Measurements from ENCODE around the gene NRG2. TPM values are rescaled to one million over a fixed set of nuclear protein-coding genes. Genes with fewer than 3 reads are reported as not detected.

Gene NRG2
- total and polyA plus RNA-seq, 2 of the 8 experiments (the other 6 are each of a cell fraction or from before 2014, with no cell fraction given) = 0.27 to 0.54 TPM

DNA sequence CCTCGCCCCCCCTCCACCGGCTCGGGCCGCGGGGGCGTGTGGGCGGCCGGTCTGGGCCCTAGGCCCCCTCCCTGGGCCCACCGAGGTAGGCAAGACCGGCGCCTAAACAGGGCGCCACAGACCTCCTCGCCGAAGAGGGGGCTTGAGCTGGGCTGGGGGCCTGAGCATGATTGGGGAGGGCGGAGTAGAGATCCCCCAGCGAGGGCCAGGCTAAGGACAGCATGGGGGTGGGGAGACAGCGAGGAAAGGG lies 138.6 kb downstream of the NRG2 start (continued):
- TF ChIP-seq, protein P1, sequence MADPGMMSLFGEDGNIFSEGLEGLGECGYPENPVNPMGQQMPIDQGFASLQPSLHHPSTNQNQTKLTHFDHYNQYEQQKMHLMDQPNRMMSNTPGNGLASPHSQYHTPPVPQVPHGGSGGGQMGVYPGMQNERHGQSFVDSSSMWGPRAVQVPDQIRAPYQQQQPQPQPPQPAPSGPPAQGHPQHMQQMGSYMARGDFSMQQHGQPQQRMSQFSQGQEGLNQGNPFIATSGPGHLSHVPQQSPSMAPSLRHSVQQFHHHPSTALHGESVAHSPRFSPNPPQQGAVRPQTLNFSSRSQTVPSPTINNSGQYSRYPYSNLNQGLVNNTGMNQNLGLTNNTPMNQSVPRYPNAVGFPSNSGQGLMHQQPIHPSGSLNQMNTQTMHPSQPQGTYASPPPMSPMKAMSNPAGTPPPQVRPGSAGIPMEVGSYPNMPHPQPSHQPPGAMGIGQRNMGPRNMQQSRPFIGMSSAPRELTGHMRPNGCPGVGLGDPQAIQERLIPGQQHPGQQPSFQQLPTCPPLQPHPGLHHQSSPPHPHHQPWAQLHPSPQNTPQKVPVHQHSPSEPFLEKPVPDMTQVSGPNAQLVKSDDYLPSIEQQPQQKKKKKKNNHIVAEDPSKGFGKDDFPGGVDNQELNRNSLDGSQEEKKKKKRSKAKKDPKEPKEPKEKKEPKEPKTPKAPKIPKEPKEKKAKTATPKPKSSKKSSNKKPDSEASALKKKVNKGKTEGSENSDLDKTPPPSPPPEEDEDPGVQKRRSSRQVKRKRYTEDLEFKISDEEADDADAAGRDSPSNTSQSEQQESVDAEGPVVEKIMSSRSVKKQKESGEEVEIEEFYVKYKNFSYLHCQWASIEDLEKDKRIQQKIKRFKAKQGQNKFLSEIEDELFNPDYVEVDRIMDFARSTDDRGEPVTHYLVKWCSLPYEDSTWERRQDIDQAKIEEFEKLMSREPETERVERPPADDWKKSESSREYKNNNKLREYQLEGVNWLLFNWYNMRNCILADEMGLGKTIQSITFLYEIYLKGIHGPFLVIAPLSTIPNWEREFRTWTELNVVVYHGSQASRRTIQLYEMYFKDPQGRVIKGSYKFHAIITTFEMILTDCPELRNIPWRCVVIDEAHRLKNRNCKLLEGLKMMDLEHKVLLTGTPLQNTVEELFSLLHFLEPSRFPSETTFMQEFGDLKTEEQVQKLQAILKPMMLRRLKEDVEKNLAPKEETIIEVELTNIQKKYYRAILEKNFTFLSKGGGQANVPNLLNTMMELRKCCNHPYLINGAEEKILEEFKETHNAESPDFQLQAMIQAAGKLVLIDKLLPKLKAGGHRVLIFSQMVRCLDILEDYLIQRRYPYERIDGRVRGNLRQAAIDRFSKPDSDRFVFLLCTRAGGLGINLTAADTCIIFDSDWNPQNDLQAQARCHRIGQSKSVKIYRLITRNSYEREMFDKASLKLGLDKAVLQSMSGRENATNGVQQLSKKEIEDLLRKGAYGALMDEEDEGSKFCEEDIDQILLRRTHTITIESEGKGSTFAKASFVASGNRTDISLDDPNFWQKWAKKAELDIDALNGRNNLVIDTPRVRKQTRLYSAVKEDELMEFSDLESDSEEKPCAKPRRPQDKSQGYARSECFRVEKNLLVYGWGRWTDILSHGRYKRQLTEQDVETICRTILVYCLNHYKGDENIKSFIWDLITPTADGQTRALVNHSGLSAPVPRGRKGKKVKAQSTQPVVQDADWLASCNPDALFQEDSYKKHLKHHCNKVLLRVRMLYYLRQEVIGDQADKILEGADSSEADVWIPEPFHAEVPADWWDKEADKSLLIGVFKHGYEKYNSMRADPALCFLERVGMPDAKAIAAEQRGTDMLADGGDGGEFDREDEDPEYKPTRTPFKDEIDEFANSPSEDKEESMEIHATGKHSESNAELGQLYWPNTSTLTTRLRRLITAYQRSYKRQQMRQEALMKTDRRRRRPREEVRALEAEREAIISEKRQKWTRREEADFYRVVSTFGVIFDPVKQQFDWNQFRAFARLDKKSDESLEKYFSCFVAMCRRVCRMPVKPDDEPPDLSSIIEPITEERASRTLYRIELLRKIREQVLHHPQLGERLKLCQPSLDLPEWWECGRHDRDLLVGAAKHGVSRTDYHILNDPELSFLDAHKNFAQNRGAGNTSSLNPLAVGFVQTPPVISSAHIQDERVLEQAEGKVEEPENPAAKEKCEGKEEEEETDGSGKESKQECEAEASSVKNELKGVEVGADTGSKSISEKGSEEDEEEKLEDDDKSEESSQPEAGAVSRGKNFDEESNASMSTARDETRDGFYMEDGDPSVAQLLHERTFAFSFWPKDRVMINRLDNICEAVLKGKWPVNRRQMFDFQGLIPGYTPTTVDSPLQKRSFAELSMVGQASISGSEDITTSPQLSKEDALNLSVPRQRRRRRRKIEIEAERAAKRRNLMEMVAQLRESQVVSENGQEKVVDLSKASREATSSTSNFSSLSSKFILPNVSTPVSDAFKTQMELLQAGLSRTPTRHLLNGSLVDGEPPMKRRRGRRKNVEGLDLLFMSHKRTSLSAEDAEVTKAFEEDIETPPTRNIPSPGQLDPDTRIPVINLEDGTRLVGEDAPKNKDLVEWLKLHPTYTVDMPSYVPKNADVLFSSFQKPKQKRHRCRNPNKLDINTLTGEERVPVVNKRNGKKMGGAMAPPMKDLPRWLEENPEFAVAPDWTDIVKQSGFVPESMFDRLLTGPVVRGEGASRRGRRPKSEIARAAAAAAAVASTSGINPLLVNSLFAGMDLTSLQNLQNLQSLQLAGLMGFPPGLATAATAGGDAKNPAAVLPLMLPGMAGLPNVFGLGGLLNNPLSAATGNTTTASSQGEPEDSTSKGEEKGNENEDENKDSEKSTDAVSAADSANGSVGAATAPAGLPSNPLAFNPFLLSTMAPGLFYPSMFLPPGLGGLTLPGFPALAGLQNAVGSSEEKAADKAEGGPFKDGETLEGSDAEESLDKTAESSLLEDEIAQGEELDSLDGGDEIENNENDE (IDR thresholded peaks at IDR 0.05; ENCODE audit: insufficient replicate concordance, low read length) = no peak
- no peak for TF ChIP-seq TAF1 (IDR thresholded peaks at IDR 0.05; ENCODE audit: low read depth, low read length)
- no peak for TF ChIP-seq POLR2A (IDR thresholded peaks at IDR 0.05; ENCODE audit: control extremely low read depth in 1 of 2, low read depth in 2 of 2, low read length in 2 of 2)
- TF ChIP-seq, protein P2, sequence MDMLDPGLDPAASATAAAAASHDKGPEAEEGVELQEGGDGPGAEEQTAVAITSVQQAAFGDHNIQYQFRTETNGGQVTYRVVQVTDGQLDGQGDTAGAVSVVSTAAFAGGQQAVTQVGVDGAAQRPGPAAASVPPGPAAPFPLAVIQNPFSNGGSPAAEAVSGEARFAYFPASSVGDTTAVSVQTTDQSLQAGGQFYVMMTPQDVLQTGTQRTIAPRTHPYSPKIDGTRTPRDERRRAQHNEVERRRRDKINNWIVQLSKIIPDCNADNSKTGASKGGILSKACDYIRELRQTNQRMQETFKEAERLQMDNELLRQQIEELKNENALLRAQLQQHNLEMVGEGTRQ (IDR thresholded peaks at IDR 0.05; ENCODE audit: low read length) = no peak
- TF ChIP-seq SRF (IDR thresholded peaks at IDR 0.05; ENCODE audit: low read depth, low read length) = no peak
- TF ChIP-seq, protein P3, sequence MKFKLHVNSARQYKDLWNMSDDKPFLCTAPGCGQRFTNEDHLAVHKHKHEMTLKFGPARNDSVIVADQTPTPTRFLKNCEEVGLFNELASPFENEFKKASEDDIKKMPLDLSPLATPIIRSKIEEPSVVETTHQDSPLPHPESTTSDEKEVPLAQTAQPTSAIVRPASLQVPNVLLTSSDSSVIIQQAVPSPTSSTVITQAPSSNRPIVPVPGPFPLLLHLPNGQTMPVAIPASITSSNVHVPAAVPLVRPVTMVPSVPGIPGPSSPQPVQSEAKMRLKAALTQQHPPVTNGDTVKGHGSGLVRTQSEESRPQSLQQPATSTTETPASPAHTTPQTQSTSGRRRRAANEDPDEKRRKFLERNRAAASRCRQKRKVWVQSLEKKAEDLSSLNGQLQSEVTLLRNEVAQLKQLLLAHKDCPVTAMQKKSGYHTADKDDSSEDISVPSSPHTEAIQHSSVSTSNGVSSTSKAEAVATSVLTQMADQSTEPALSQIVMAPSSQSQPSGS (IDR thresholded peaks at IDR 0.05; ENCODE audit: low read length) = no peak
- TF ChIP-seq RFX5 (IDR thresholded peaks at IDR 0.05; ENCODE audit: borderline replicate concordance, low read depth, low read length) = no peak
- TF ChIP-seq SIN3A (conservative IDR thresholded peaks at IDR 0.05 in 1 of 2, IDR thresholded peaks at IDR 0.05 in 1 of 2; ENCODE audit: low read depth in 1 of 2, low read length in 2 of 2) = no peak

Measured in H1 (cell line).